Urinary bladder (tissue), 4 donors: ENCODE results near the gene MAP2K5. TPM values are rescaled to one million over a fixed set of nuclear protein-coding genes. Genes with fewer than 3 reads are reported as not detected.

Source experiments
- DNase-seq: peaks from one replicate; pipeline ENCODE4 v3.0.0-alpha.2; 2015; ENCODE audit errors: extremely low spot score
- H3K27ac ChIP-seq: one replicate; pipeline ENCODE4 v1.5.1; 2013; ENCODE audit warnings: low read depth, mild to moderate bottlenecking, moderate library complexity
- H3K36me3 ChIP-seq: one replicate; pipeline ENCODE4 v1.6.1; 2013; ENCODE audit warnings: mild to moderate bottlenecking, moderate library complexity; ENCODE audit not compliant: insufficient read depth
- H3K4me1 ChIP-seq: one replicate; pipeline ENCODE4 v1.6.1; 2013; ENCODE audit warnings: mild to moderate bottlenecking, moderate library complexity; ENCODE audit not compliant: insufficient read depth
- H3K4me3 ChIP-seq: one replicate; pipeline ENCODE4 v1.5.1; 2013; ENCODE audit warnings: low read depth, low read length
- WGBS: extraction: QIAGEN DNeasy Blood & Tissue Kit; methylation state at CpG from one replicate; pipeline ENCODE4 v1.1.7; 2013; 5-methylcytosine and 5-hydroxymethylcytosine counted together
- polyA plus RNA-seq: library from polyadenylated mRNA; stranded (reverse); fragments of 200-250 nt; gene quantifications from one replicate; pipeline ENCODE4 v1.2.3, GENCODE V29; 2013
- total RNA-seq: library from RNA; depleted of rRNA; stranded (reverse); fragments of >200 nt; gene quantifications from one replicate; pipeline ENCODE4 v1.2.3, GENCODE V29; 2014
- donor health status: healthy with polysubstance abuse.
- donor health status: healthy.

Gene MAP2K5
- total and polyA plus RNA-seq, 2 donors = 15.4 to 17.3 TPM

DNA sequence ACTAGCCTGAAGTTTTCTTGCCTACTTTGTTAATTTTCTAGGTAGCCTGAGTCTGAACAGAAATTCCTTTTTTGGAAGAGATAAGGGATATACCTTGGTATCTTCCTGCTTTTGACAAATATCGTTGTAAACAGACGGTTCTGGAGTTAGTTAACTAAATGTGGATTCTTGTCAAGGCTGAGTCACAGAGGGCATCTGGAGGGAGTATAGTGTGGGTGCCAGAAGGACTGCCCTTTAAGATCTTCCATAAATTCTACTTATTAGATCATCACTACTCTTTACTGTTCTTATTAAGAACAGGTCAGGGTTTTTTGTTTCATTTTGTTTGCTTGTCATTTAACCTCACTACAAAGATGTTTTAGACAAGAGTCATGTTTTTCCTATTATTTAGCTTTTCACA, 157.5 kb downstream of the MAP2K5 start:
- peaks cover 2% of the 10 kb centered on the region for H3K36me3 ChIP-seq
- 92% methylated on average over 2 of the region's 2 CpGs for WGBS
- H3K4me1 ChIP-seq = no peaks in the 10 kb centered on the region
- no peak for DNase-seq
- no peak overlapping the region for H3K4me3 ChIP-seq
- no peak overlapping the region for H3K27ac ChIP-seq

DNA sequence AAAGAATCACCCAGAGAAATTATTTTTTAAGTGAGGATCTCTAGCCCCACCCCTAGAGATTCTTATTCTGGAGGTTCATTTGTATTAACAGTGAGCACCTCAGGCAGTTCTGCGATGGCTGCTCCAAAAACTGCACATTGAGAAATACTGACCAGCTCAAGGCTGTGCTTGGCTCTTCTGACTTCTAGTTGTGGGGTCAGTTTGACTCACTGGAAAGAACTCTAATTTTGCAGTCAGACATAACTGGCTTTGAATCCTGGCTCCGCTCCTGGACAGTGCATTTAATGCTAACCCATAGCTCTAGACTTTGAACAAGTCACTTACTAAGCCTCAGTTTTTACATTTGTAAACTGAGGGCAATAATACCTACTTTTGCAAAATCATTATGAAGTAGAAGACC, 159.2 kb downstream of the MAP2K5 start:
- H3K4me1 ChIP-seq = no peaks in the 10 kb centered on the region
- no peak overlapping the region for H3K4me3 ChIP-seq
- H3K36me3 ChIP-seq = peaks cover 2% of the 10 kb centered on the region
- 95% methylated on average over 2 of the region's 2 CpGs for WGBS
- no peak overlapping the region for H3K27ac ChIP-seq
- DNase-seq = no peak

DNA sequence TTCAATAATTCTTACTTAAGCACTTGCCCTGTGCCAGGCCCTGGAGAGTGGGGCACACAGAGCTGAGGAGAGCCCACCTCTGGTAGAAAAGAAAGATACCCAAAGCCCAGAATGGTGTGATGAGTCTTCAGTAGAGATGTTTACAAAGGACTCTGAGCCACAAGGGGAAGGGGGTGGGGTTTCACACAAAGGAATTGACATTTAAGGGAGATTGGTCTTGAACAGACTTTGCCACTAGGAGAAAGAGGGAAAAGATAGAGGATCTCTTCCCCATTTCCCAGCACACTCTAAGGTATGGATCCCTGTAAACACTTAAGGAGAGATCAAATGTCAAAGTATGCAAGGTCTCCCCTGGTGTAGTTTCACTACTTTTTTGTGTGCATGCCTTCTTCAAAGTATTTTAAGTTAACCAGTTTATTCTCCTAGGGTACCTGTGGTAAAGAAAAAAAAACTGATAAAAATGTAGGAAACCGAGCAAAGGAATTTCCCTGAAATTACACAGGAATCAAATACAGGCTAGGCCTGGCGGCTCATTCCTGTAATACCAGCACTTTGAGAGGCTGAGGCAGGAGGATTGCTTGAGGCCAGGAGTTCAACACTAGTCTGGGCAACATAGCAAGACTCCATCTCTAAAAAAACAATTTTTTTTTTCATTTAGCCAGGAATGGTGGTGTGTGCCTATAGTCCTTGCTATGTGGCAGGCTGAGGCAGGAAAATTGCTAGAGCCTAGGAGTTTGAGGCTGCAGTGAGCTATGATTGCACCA, 165.2 kb downstream of the MAP2K5 start:
- no peak for DNase-seq
- no peak overlapping the region for H3K4me3 ChIP-seq
- no peak overlapping the region for H3K27ac ChIP-seq
- no peaks in the 10 kb centered on the region for H3K4me1 ChIP-seq
- 98% methylated on average over 2 of the region's 2 CpGs for WGBS
- H3K36me3 ChIP-seq = peaks cover 5% of the 10 kb centered on the region

DNA sequence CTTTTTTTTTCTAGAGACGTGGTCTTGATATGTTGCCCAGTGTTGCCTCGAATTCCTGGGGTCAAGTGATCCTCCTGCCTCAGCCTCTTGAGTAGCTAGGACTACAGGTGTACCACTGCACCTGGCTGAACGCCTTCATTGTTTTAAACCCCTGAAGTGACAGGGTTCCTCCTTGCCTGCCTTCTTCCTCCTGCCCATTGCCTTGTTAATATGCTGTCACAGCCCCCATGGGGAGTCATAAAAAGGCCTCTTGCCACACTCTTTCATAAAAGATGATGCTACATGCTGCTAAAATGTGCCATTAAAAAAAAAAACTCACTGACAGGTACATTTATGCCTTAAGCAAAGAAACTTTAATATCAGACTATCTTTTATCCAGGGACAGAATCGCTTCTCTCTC, 166.0 kb downstream of the MAP2K5 start:
- Histone ChIP-seq H3K4me1 (no peaks in the 10 kb centered on the region), H3K36me3 (peaks cover 2% of the 10 kb centered on the region), H3K27ac (no peak overlapping the region), H3K4me3 (no peak overlapping the region)
- DNase-seq = no peak
- WGBS = 94% methylated on average over 4 of the region's 4 CpGs

DNA sequence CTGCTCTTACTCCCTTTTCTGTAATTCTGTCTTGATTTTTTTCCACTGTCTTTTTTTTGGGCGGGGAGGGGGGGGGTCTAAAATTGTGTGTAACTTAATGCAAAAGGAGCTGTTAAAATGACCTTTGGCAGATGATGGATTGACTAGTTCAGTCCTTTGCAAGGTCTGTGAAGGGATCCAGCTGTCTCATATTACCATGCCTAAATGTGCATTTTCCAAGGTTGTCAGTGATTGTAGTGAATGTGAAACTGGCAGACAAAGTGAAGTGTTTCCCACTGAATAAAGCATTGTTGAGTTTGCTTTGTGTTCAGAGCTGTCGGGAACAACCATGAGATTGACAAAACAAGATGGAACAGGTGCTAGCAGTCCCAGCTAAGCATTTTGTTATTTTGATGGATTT, 172.7 kb downstream of the MAP2K5 start:
- no peak for DNase-seq
- no peak overlapping the region for H3K27ac ChIP-seq
- no peak overlapping the region for H3K4me3 ChIP-seq
- H3K4me1 ChIP-seq = no peaks in the 10 kb centered on the region
- WGBS = 95% methylated on average over 2 of the region's 2 CpGs
- peaks cover 2% of the 10 kb centered on the region for H3K36me3 ChIP-seq

DNA sequence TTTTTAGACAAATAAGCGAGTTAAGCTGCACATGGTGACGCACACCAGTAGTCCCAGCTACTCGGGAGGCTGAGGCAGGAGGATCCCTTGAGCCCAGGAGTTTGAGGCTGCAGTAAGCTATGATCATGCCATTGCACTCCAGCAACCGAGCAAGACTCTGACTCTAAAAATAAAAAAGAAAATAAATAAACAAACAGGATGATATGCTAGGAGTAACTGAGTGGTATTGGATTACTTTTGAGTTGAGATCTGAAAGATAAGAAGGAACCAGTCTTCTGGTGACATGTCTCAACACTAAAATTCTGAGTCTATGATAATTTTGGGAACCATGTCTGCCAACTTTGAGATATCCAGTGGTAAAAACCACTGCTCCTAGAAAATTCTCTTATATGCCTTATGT, 173.7 kb downstream of the MAP2K5 start:
- no peak for DNase-seq
- no peaks in the 10 kb centered on the region for H3K4me1 ChIP-seq
- H3K36me3 ChIP-seq = peaks cover 2% of the 10 kb centered on the region
- no peak overlapping the region for H3K4me3 ChIP-seq
- WGBS = 87% methylated on average over 4 of the region's 4 CpGs
- no peak overlapping the region for H3K27ac ChIP-seq

DNA sequence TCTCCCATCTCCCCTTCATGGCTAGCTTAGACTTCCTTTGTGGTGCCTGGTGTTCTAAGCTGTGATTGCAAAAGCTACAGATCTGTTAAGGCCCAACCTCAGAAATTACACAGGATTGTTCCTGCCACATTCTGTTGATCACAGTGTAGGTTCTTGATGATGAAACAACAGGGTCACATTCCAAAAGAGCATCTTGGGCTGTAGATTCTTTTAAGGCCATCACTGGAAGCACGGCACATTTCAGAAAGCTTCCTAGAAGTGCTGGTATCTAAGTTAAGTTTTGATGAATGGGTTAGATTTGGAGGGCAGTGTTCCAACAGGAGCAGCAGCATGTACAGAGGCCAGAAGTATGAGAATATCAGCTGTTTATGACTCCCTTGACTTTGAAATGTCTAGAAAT, 175.3 kb downstream of the MAP2K5 start:
- Histone ChIP-seq H3K27ac (no peak overlapping the region), H3K4me1 (no peaks in the 10 kb centered on the region), H3K36me3 (no peaks in the 10 kb centered on the region), H3K4me3 (no peak overlapping the region)
- DNase-seq = no peak
- WGBS = 96% methylated on average over 1 of the region's 1 CpG

DNA sequence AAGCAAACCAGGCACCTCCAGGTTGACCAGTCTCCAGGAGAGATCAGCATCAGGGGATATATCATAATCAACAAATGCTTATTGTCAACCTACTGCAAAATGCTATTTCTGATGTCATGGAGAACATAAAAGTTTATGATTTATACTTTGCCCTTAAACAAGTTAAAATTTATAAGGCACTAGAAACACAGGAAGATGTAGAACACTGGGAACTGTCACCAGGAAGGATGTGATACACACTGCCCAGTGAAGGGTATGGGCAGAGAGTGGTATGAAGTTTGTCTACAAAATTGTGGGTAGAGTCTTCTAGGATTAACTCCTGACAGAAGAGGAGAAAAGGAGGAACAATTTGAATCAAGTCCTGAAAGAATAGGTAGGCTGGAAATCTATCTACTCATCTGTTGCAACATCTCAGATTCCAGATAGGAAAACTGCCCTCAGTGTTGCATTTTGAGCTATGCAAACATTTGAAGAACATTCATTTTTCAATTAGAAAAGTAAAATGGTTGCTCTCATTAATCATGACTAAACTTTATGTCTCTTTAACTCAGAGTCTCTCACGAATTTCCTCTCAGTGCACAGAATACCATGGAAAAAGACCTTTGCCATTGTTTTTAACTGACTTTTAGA, 176.9 kb downstream of the MAP2K5 start:
- no peak overlapping the region for H3K27ac ChIP-seq
- WGBS = 76% methylated on average over 1 of the region's 1 CpG
- H3K36me3 ChIP-seq = no peaks in the 10 kb centered on the region
- no peaks in the 10 kb centered on the region for H3K4me1 ChIP-seq
- no peak overlapping the region for H3K4me3 ChIP-seq
- DNase-seq = no peak

DNA sequence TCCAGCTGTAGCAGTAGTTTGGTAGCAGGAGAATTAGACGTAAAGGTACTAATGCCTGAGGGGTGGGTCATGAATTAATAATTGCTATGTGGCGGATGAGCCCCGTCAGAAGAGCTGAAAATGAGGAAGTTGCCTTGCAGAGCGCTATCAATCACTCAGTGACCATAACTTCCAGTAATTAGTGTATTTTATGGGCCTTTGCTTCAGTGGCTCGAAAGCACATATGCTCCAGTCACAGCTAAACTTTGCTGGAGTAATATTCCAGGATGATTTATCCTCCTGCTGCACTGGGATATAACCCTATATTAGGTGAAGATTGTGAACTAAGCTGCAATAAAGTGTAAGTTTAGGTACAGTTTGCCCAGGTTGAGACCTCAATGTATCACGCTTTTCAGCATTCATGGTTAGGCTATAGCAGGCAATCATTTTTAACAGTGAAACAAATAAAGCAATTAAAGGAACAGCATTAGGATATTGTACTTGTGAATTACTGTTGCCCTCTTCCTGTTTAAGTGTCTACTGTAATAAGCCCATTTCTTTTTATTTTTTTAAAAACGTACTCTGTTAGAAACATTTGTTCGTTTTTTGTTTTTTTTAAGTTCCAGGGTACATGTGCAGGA, 178.2 kb downstream of the MAP2K5 start:
- Histone ChIP-seq H3K4me1 (no peaks in the 10 kb centered on the region), H3K36me3 (no peaks in the 10 kb centered on the region), H3K4me3 (no peak overlapping the region), H3K27ac (no peak overlapping the region)
- 84% methylated on average over 8 of the region's 8 CpGs for WGBS
- no peak for DNase-seq

DNA sequence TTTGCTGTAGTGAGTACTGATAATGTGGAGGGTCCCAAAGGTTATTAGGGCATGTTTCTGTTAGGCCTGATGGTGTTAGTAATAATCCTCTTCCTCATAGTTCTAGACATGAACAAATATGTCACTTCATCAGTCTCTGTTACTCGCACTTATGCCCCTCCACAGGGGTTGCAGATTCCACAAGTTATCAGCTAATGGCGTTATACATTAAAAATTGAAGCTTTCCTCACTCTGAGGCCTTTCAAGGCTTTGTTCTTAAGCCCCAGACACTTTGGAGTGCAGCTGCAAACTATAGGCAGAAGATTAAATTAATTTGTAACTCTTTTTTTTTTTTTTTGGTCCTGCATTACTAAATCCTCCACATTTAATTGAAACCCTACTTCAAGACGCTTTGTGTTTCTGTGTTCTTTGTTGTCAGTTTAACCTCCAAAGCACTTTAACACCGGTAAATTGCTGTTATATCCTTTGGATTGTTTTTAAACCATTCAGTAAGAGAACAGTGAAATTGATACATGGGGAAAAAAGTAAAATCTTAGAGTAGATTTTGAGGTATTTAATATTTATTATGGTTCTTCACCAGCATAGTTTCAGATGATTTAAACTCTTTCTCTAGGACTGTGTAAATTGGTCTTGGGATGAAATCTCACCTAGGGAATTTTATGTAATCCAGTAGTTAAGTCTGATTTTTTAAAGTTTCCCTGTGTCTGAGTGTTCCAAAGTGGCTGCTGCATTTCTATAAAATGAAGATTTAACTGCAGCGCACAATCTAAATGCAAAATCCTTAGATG, 179.7 kb downstream of the MAP2K5 start:
- Histone ChIP-seq H3K4me1 (no peaks in the 10 kb centered on the region), H3K4me3 (no peak overlapping the region), H3K27ac (no peak overlapping the region), H3K36me3 (no peaks in the 10 kb centered on the region)
- DNase-seq = no peak
- WGBS = 93% methylated on average over 5 of the region's 5 CpGs

DNA sequence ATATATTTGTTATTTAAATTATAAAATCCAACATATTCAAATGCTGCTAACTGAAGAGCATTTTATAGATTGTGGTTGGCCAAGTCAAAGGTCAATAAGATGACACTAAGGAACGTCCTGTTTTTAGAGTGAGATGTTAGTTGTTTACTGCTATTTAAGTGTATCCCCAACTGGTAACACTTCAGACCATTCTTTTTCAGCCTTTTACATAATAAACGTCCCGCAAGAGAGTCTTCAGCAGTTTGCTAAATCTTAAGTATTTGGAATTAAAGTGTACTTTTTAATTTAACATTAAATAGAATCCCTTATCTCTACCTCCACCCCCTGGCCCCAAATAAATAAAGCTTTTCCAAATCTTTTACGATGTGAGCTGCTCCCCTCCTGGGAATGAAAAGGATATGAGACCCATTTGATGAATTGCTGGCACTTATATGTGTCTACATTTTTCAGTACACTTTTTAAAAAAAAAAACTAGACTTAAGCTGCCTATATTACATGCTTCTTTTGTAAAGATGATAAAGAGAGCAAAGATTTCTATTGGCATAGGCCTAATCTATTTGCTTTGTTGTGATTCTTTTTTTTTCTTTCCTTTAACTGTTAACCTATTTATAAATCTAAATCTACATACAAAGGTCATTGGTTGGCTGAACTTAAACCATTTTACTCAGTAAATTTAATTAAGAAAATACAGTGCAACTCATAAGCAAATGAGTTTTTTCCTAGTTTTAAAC, 181.0 kb downstream of the MAP2K5 start:
- no peak overlapping the region for H3K4me3 ChIP-seq
- no peak overlapping the region for H3K27ac ChIP-seq
- H3K4me1 ChIP-seq = no peaks in the 10 kb centered on the region
- no peaks in the 10 kb centered on the region for H3K36me3 ChIP-seq
- no peak for DNase-seq
- WGBS = 72% methylated on average over 4 of the region's 4 CpGs

DNA sequence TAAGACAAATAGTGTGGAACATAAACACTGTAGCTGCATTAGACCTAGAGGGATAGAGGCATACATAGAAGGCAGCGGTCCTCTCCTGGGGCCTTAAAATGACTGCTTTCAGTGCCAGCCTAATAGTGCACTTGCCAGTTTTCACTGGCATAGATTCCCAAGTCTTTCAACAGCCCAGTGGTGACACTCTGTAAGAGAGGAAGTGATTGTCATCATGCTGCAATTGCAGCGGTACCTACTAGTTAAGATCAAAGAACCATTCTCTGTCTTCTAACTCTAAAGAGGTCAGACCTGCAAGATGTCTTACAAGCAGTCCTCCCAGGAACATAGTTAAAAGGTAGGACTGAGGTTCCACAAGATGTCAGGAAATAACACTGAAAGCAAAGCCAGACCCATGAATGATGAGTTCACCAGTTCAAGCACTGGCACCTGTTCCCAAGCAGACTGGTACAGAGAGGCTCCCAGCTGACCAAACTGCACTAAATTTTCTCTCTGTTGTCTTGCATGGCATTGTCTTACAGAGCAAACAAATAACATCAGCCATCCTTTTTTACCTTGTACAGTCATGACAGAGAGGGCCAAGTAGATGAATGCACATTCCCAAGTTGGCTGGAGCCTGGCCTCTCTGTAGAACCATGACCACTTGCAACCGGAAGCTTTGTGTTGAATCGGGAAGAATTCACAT, 182.3 kb downstream of the MAP2K5 start:
- DNase-seq = no peak
- Histone ChIP-seq H3K4me1 (no peaks in the 10 kb centered on the region), H3K36me3 (no peaks in the 10 kb centered on the region), H3K4me3 (no peak overlapping the region), H3K27ac (no peak overlapping the region)
- WGBS = 96% methylated on average over 4 of the region's 4 CpGs

DNA sequence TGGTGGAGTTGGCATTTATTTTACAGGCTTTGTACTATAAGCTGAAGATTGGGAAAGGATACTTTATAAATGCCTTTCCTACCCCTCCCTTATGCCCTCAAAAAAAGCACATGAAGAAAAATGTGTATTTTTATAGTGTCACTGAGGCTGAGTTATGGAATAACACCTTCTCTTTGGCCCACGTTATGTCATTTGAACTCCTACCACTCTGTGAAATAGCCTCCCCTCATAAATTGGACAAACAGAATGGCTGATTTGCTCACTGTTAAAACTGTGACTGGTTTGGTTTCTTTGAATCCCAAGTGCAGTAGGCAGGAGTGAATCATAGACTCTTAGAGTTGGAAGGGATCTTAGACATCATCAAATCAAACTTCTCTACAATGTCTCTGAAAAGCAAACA, 187.6 kb downstream of the MAP2K5 start:
- H3K27ac ChIP-seq = no peak overlapping the region
- DNase-seq = no peak
- 97% methylated on average over 1 of the region's 1 CpG for WGBS
- H3K4me1 ChIP-seq = no peaks in the 10 kb centered on the region
- H3K36me3 ChIP-seq = no peaks in the 10 kb centered on the region
- no peak overlapping the region for H3K4me3 ChIP-seq
